Kidney (tissue), 14 donors: ENCODE data around the gene LIN7C. TPM values are rescaled to one million over a fixed set of nuclear protein-coding genes. Genes with fewer than 3 reads are reported as not detected.

Source experiments
- DNase-seq, 5 donors: peaks; one replicate each; pipeline ENCODE4 v3.0.0-alpha.2; 2013 to 2020
- FAIRE-seq: peaks from 2 replicates; lab custom pipeline; 2012; peaks lifted over from hg19 to GRCh38; lab: Jason Lieb, UNC
- H3K27ac ChIP-seq, 2 donors: one replicate each; pipeline ENCODE4 v1.7.0; 2013; ENCODE audit warnings: low read depth in 2 of 2, low read length in 2 of 2, inconsistent platforms in 1 of 2
- H3K27me3 ChIP-seq: one replicate; pipeline ENCODE4 v1.7.1; 2013; ENCODE audit warnings: low read length, inconsistent platforms; ENCODE audit not compliant: control insufficient read depth, insufficient read depth
- H3K36me3 ChIP-seq, 3 donors: one replicate each; pipeline versions ENCODE4 v1.7.0 to v1.7.1; 2013; ENCODE audit warnings: low read length in 3 of 3, control low read depth in 1 of 3, inconsistent platforms in 1 of 3; ENCODE audit not compliant: insufficient read depth in 3 of 3, control insufficient read depth in 2 of 3
- H3K4me1 ChIP-seq, 3 donors: one replicate each; pipeline versions ENCODE4 v1.7.0 to v1.7.1; 2013; ENCODE audit warnings: low read length in 3 of 3, inconsistent platforms in 1 of 3, low read depth in 1 of 3; ENCODE audit not compliant: control insufficient read depth in 2 of 3, insufficient read depth in 2 of 3
- H3K4me3 ChIP-seq, 3 donors: one replicate each; pipeline versions ENCODE4 v1.7.0 to v1.8.1; 2013; ENCODE audit warnings: low read length in 3 of 3, control low read depth in 1 of 3, inconsistent platforms in 1 of 3
- H3K9ac ChIP-seq, 3 donors: one replicate each; pipeline versions ENCODE4 v1.7.0 to v1.7.1; 2013; ENCODE audit warnings: low read length in 3 of 3, control low read depth in 1 of 3, inconsistent platforms in 1 of 3
- H3K9me3 ChIP-seq, 3 donors: one replicate each; pipeline versions ENCODE4 v1.7.0 to v1.7.1; 2013; ENCODE audit warnings: low read length in 3 of 3, control low read depth in 1 of 3, inconsistent platforms in 1 of 3; ENCODE audit not compliant: control insufficient read depth in 2 of 3, insufficient read depth in 1 of 3
- CTCF ChIP-seq: IDR thresholded peaks from 3 replicates; pipeline ENCODE4 v1.5.1; 2012; ENCODE audit warnings: mild to moderate bottlenecking, moderate library complexity, borderline replicate concordance; ENCODE audit not compliant: insufficient read depth; ENCODE audit errors: extremely low read depth
- intact Hi-C: fragments of 100-400 bp; cut with DNase I; formaldehyde crosslinking; loops from one replicate; pipeline ENCODE4 v1.11.1; 2022
- polyA plus RNA-seq: library from polyadenylated mRNA; stranded (reverse); fragments of 350-450 nt; fragmentation: Illumina TruSeq; extraction: RNeasy Lipid Tissue Mini Kit (QIAGEN cat#74804); gene quantifications from one replicate; pipeline ENCODE4 v1.2.3, GENCODE V29; 2014; ENCODE audit warnings: low read depth, low replicate concordance; ENCODE audit not compliant: insufficient read depth
- total RNA-seq: library from RNA; stranded (reverse); fragmentation: NEBNext Ultra II Directional; extraction: Animal tissue kit (Norgen Biotek cat#: 25700); gene quantifications from one replicate; pipeline ENCODE4 v1.2.1, GENCODE V29; 2021
- donor health status: control.
- donor health status: control.
- donor health status: control.
- donor health status: control.
- donor health status: control.
- donor health status: DM: yes; HTN: yes; CAD: no.
- donor health status: Normal renal cell carcinoma (clear cell type).

LIN7C gene
- total and polyA plus RNA-seq, 2 donors from 2014 or later: 9.1 to 37.8 TPM

DNA sequence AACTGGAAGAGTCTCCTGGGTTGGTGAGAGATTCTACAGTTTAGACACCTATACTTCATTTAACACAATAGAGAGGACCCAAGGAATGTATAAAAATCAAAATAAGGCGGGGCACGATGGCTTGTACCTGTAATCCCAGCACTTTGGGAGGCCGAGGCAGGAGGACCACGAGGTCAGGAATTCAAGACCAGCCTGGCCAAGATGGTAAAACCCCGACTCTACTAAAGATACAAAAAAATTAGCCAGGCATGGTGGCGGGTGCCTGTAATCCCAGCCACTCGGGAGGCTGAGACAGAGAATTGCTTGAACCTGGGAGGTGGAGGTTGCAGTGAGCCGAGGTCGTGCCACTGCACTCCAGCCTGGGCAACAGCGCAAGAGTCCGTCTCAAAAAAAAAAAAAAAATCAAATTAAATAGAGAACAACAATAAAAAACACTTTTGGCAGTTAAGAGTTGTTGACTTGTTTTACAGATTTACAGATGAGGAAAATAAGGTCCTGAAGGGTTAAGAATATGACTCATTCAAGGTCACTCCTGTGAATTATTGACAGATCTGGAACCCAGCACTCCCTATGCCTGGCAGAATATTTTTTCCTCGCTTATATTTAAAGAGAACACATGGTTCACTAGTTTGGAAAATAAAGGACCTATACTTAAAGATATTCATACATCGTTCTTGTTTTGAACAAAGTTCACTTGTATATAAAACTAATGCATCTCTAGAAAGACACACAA, 39.2 kb downstream of the LIN7C start:
- peak; percentile 68 for FAIRE-seq
- Histone ChIP-seq H3K4me1 (peaks cover 8 to 20% (median 14%) of the 10 kb centered on the region in 3 donors), H3K4me3 (peak overlapping the region in 2 of 3 donors; percentile 28 to 79), H3K9ac (peak overlapping the region in 1 of 3 donors; percentile 36), H3K27me3 (no peaks in the 10 kb centered on the region), H3K36me3 (no peaks in the 10 kb centered on the region), H3K9me3 (no peaks in the 10 kb centered on the region), H3K27ac (peak overlapping the region; percentile 82 to 84)
- no peak for DNase-seq
- intact Hi-C loops: no loop called here
- no peak for TF ChIP-seq CTCF

DNA sequence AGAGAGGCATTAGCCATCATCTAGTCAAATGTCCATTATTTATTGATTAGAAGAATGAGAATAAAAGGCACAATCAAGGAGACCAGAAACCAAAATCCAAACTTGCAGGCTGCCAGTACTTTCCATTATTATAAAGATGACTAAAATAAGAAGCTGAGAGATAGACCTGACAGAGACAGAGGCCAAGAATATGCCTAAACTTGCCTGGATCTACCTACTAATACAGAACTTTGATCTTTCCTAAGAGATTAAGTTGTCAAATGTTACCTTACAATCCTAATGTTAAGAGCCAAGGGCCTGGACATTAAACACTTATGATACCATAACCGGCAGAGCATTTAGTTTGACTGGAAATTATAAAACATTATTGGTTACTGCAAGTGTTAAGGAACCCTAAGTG, 40.2 kb downstream of the LIN7C start:
- H3K4me3 ChIP-seq: no peak overlapping the region
- no peaks in the 10 kb centered on the region for H3K9me3 ChIP-seq
- H3K27me3 ChIP-seq: no peaks in the 10 kb centered on the region
- intact Hi-C loops: no loop called here
- no peak for TF ChIP-seq CTCF
- FAIRE-seq (no peak), DNase-seq (no peak)
- H3K9ac ChIP-seq: peak overlapping the region in 1 of 3 donors; percentile 16
- H3K36me3 ChIP-seq: no peaks in the 10 kb centered on the region
- peaks cover 8 to 22% (median 18%) of the 10 kb centered on the region in 3 donors for H3K4me1 ChIP-seq
- peak overlapping the region in 1 of 2 donors; percentile 57 for H3K27ac ChIP-seq

- intact Hi-C loops: no loop called here
- H3K27ac ChIP-seq: peak overlapping the region; percentile 49 to 76
- FAIRE-seq (no peak), DNase-seq (no peak)
- H3K36me3 ChIP-seq: no peaks in the 10 kb centered on the region
- H3K27me3 ChIP-seq: no peaks in the 10 kb centered on the region
- H3K4me1 ChIP-seq: peaks cover 8 to 22% (median 14%) of the 10 kb centered on the region in 3 donors
- H3K9me3 ChIP-seq: no peaks in the 10 kb centered on the region
- peak overlapping the region in 1 of 3 donors; percentile 60 for H3K9ac ChIP-seq
- TF ChIP-seq CTCF: no peak
- peak overlapping the region in 1 of 3 donors; percentile 26 for H3K4me3 ChIP-seq
These were observed 40.9 kb downstream of the LIN7C start for GRCh38 chr11:27465629-27466028.
